Activated naive CD4-positive, alpha-beta T cell treated with anti-CD3 and anti-CD28 coated beads, Interleukin-2, amount 50 U/mL, for 24 hours (primary cell): Measurements from ENCODE around the gene SLC15A1.
A peak's percentile ranks its signal among the peaks of the same experiment; 100 is the strongest.

Experiments
- H3K27ac Mint-ChIP-seq: one replicate; pipeline ENCODE4 v1.8.0; 2021; ENCODE audit warnings: mild to moderate bottlenecking, mixed read lengths
- H3K27me3 Mint-ChIP-seq: one replicate; pipeline ENCODE4 v1.8.0; 2021; ENCODE audit warnings: mixed read lengths
- H3K36me3 Mint-ChIP-seq: one replicate; pipeline ENCODE4 v1.8.0; 2021; ENCODE audit warnings: mixed read lengths
- H3K4me1 Mint-ChIP-seq: one replicate; pipeline ENCODE4 v1.8.0; 2021; ENCODE audit warnings: mixed read lengths
- H3K4me3 Mint-ChIP-seq: one replicate; pipeline ENCODE4 v1.8.0; 2021; ENCODE audit warnings: mild to moderate bottlenecking, mixed read lengths
- H3K9me3 Mint-ChIP-seq: one replicate; pipeline ENCODE4 v1.8.0; 2021; ENCODE audit warnings: mixed read lengths

SLC15A1 gene

GRCh38 chr13:98675066-98675465 lies 77.4 kb downstream of the SLC15A1 start:
- no peak overlapping the region for H3K27ac Mint-ChIP-seq
- H3K27me3 Mint-ChIP-seq, result no peaks in the 10 kb centered on the region
- no peak overlapping the region for H3K4me3 Mint-ChIP-seq
- no peaks in the 10 kb centered on the region for H3K36me3 Mint-ChIP-seq
- peaks cover 4% of the 10 kb centered on the region for H3K4me1 Mint-ChIP-seq
- H3K9me3 Mint-ChIP-seq, result no peaks in the 10 kb centered on the region

GRCh38 chr13:98672947-98673613 lies 79.4 kb downstream of the SLC15A1 start:
- Mint-ChIP-seq H3K4me3 (no peak overlapping the region), H3K9me3 (no peaks in the 10 kb centered on the region), H3K36me3 (no peaks in the 10 kb centered on the region), H3K27me3 (no peaks in the 10 kb centered on the region), H3K27ac (no peak overlapping the region), H3K4me1 (peaks cover 4% of the 10 kb centered on the region)

- Mint-ChIP-seq H3K4me3 (no peak overlapping the region), H3K9me3 (no peaks in the 10 kb centered on the region), H3K27ac (no peak overlapping the region), H3K36me3 (no peaks in the 10 kb centered on the region), H3K4me1 (peaks cover 20% of the 10 kb centered on the region), H3K27me3 (no peaks in the 10 kb centered on the region)
Measured at GRCh38 chr13:98668155-98668554, 84.3 kb downstream of the SLC15A1 start.

GRCh38 chr13:98665638-98665995 lies 86.9 kb downstream of the SLC15A1 start:
- no peak overlapping the region for H3K4me3 Mint-ChIP-seq
- H3K36me3 Mint-ChIP-seq, result no peaks in the 10 kb centered on the region
- no peak overlapping the region for H3K27ac Mint-ChIP-seq
- H3K27me3 Mint-ChIP-seq, result no peaks in the 10 kb centered on the region
- peaks cover 16% of the 10 kb centered on the region for H3K4me1 Mint-ChIP-seq
- H3K9me3 Mint-ChIP-seq, result no peaks in the 10 kb centered on the region

- H3K27me3 Mint-ChIP-seq, result no peaks in the 10 kb centered on the region
- H3K27ac Mint-ChIP-seq, result peak overlapping the region; percentile 24
- H3K36me3 Mint-ChIP-seq, result no peaks in the 10 kb centered on the region
- no peaks in the 10 kb centered on the region for H3K9me3 Mint-ChIP-seq
- no peak overlapping the region for H3K4me3 Mint-ChIP-seq
- H3K4me1 Mint-ChIP-seq, result peaks cover 16% of the 10 kb centered on the region
Measured at GRCh38 chr13:98664924-98665637, 87.4 kb downstream of the SLC15A1 start.

GRCh38 chr13:98664510-98664909 lies 88.0 kb downstream of the SLC15A1 start:
- H3K4me3 Mint-ChIP-seq, result no peak overlapping the region
- peaks cover 16% of the 10 kb centered on the region for H3K4me1 Mint-ChIP-seq
- H3K27ac Mint-ChIP-seq, result peak overlapping the region; percentile 93
- no peaks in the 10 kb centered on the region for H3K9me3 Mint-ChIP-seq
- no peaks in the 10 kb centered on the region for H3K36me3 Mint-ChIP-seq
- H3K27me3 Mint-ChIP-seq, result no peaks in the 10 kb centered on the region

- H3K9me3 Mint-ChIP-seq, result no peaks in the 10 kb centered on the region
- H3K36me3 Mint-ChIP-seq, result no peaks in the 10 kb centered on the region
- no peaks in the 10 kb centered on the region for H3K27me3 Mint-ChIP-seq
- peak overlapping the region; percentile 93 for H3K27ac Mint-ChIP-seq
- H3K4me1 Mint-ChIP-seq, result peaks cover 16% of the 10 kb centered on the region
- H3K4me3 Mint-ChIP-seq, result no peak overlapping the region
Measured at GRCh38 chr13:98664047-98664446, 88.4 kb downstream of the SLC15A1 start.

GRCh38 chr13:98658131-98658530 lies 94.3 kb downstream of the SLC15A1 start:
- H3K27me3 Mint-ChIP-seq, result no peaks in the 10 kb centered on the region
- H3K4me3 Mint-ChIP-seq, result no peak overlapping the region
- peaks cover 4% of the 10 kb centered on the region for H3K4me1 Mint-ChIP-seq
- H3K36me3 Mint-ChIP-seq, result no peaks in the 10 kb centered on the region
- H3K9me3 Mint-ChIP-seq, result no peaks in the 10 kb centered on the region
- H3K27ac Mint-ChIP-seq, result no peak overlapping the region

- no peak overlapping the region for H3K27ac Mint-ChIP-seq
- H3K27me3 Mint-ChIP-seq, result no peaks in the 10 kb centered on the region
- H3K4me1 Mint-ChIP-seq, result peaks cover 5% of the 10 kb centered on the region
- H3K36me3 Mint-ChIP-seq, result no peaks in the 10 kb centered on the region
- no peak overlapping the region for H3K4me3 Mint-ChIP-seq
- H3K9me3 Mint-ChIP-seq, result no peaks in the 10 kb centered on the region
Measured at GRCh38 chr13:98657506-98658085, 94.9 kb downstream of the SLC15A1 start.

- no peaks in the 10 kb centered on the region for H3K9me3 Mint-ChIP-seq
- no peaks in the 10 kb centered on the region for H3K27me3 Mint-ChIP-seq
- H3K36me3 Mint-ChIP-seq, result no peaks in the 10 kb centered on the region
- no peak overlapping the region for H3K4me3 Mint-ChIP-seq
- H3K27ac Mint-ChIP-seq, result no peak overlapping the region
- H3K4me1 Mint-ChIP-seq, result peaks cover 5% of the 10 kb centered on the region
Measured at GRCh38 chr13:98656223-98656622, 96.2 kb downstream of the SLC15A1 start.

GRCh38 chr13:98653463-98653985 lies 98.9 kb downstream of the SLC15A1 start:
- no peaks in the 10 kb centered on the region for H3K9me3 Mint-ChIP-seq
- H3K36me3 Mint-ChIP-seq, result no peaks in the 10 kb centered on the region
- H3K4me1 Mint-ChIP-seq, result peaks cover 5% of the 10 kb centered on the region
- H3K4me3 Mint-ChIP-seq, result peak overlapping the region; percentile 59
- no peaks in the 10 kb centered on the region for H3K27me3 Mint-ChIP-seq
- peak overlapping the region; percentile 26 for H3K27ac Mint-ChIP-seq

- H3K9me3 Mint-ChIP-seq, result no peaks in the 10 kb centered on the region
- H3K4me3 Mint-ChIP-seq, result peak overlapping the region; percentile 59
- peaks cover 5% of the 10 kb centered on the region for H3K4me1 Mint-ChIP-seq
- H3K27me3 Mint-ChIP-seq, result no peaks in the 10 kb centered on the region
- peak overlapping the region; percentile 26 for H3K27ac Mint-ChIP-seq
- H3K36me3 Mint-ChIP-seq, result no peaks in the 10 kb centered on the region
Measured at GRCh38 chr13:98652721-98653462, 99.6 kb downstream of the SLC15A1 start.

- Mint-ChIP-seq H3K4me1 (peaks cover 5% of the 10 kb centered on the region), H3K27ac (no peak overlapping the region), H3K4me3 (no peak overlapping the region), H3K36me3 (no peaks in the 10 kb centered on the region), H3K9me3 (no peaks in the 10 kb centered on the region), H3K27me3 (no peaks in the 10 kb centered on the region)
Measured at GRCh38 chr13:98652276-98652675, 100.2 kb downstream of the SLC15A1 start.

- H3K27ac Mint-ChIP-seq, result no peak overlapping the region
- H3K36me3 Mint-ChIP-seq, result no peaks in the 10 kb centered on the region
- no peak overlapping the region for H3K4me3 Mint-ChIP-seq
- no peaks in the 10 kb centered on the region for H3K9me3 Mint-ChIP-seq
- H3K4me1 Mint-ChIP-seq, result peaks cover 5% of the 10 kb centered on the region
- no peaks in the 10 kb centered on the region for H3K27me3 Mint-ChIP-seq
Measured at GRCh38 chr13:98651744-98652143, 100.7 kb downstream of the SLC15A1 start.

- Mint-ChIP-seq H3K36me3 (no peaks in the 10 kb centered on the region), H3K4me3 (no peak overlapping the region), H3K9me3 (no peaks in the 10 kb centered on the region), H3K4me1 (peaks cover 5% of the 10 kb centered on the region), H3K27me3 (no peaks in the 10 kb centered on the region), H3K27ac (no peak overlapping the region)
Measured at GRCh38 chr13:98650396-98651107, 101.9 kb downstream of the SLC15A1 start.
